AG20443 (cell line): ENCODE results near the gene SLC1A4.
"Not testable (repeated sequence)": the region's sequence is repeated elsewhere in the genome, so short reads cannot be mapped to it uniquely, and the experiment has no call there.

ENCODE experiments used
- DNase-seq: peaks from one replicate; pipeline ENCODE4 v3.0.0; 2012; ENCODE audit warnings: low spot score, mixed read lengths

SLC1A4 gene

DNA sequence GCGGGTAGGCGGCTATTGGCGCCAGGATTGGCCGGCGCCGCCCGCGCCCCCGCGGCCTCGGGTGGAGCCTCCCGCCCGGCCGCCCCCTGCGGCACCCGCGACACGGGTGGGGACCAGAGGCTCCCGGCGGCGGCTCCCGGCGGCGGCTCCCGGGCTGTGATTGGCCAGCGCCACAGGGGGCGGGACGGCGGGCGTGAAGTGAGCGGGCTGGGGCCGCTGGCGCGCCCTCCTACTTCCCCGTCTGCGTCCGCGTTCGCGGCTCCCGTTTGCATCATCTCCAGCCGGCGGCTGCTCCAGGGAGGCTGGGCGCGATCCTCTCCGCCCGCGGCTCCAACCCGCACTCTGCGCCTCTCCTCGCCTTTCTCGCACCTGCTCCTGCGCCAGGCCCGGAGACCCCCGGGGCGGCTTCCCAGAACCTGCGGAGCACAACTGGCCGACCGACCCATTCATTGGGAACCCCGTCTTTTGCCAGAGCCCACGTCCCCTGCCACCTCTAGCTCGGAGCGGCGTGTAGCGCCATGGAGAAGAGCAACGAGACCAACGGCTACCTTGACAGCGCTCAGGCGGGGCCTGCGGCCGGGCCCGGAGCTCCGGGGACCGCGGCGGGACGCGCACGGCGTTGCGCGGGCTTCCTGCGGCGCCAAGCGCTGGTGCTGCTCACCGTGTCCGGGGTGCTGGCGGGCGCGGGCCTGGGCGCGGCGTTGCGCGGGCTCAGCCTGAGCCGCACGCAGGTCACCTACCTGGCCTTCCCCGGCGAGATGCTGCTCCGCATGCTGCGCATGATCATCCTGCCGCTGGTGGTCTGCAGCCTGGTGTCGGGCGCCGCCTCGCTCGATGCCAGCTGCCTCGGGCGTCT is at the start of gene SLC1A4:
SLC1A4 (plus strand) TSS at position 274 of the 856 bp plus-strand sequence; CDS start at position 519, 245 bp downstream.
- DNase-seq, result peak; percentile 97

DNA sequence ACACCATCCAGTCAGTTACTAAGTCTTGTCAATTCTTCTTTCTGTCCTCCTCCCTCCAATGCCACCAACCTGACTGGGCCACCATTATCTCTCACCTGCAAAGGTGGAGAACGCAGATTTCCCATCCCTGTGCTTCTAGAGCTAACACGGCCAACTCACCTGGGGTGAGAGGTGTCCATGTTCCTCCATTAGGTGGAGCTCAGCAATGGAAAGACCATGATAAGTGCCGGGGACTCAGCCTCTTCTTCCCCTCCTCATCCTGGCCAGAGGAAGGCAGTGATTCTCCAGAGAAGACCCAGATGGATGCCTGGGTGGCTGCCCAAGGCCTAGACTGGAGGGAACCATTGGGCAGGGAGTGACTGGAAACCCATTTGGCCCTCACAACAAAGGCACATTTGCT is 48.1 kb upstream of the SLC1A4 start:
- no peak for DNase-seq

DNA sequence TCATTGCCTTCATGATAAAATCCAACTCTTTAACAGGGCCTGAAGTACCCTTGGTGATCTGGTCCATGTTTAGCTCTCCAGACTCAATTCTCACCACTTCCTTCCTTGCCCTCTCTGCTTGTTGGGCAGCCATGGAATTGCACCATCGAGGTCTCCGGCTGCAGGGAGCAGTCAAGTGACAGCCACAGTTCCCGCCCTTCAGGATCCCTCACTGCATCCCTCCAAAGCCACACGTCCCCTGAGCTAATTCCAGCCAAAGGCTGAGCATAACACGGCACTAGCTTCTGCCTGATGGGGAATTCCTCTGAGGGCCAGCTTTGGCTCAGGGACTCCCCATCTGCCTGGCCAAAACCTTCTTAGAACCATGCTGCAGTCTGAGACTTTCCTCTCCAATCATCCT is 47.4 kb upstream of the SLC1A4 start:
- no peak for DNase-seq

DNA sequence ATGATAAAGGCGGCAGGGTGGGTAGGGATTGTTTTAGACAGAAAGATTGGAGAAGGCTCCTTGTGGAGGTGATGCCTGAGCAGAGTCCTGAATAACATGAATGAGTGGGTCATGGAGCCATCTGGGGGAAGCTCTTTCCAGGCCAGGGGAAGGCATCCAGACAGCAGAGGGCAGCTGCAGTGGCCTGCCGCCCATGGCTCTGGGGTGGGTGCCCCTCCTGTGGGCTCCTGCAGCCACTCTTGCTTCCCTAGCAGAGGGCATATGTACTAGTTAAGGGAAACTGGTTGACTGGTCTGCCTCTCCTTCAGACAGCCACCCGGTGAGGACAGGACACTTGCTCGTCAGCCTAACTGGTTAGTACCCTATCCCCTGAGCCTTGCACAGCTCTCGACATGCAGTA is 46.5 kb upstream of the SLC1A4 start:
- no peak for DNase-seq

DNA sequence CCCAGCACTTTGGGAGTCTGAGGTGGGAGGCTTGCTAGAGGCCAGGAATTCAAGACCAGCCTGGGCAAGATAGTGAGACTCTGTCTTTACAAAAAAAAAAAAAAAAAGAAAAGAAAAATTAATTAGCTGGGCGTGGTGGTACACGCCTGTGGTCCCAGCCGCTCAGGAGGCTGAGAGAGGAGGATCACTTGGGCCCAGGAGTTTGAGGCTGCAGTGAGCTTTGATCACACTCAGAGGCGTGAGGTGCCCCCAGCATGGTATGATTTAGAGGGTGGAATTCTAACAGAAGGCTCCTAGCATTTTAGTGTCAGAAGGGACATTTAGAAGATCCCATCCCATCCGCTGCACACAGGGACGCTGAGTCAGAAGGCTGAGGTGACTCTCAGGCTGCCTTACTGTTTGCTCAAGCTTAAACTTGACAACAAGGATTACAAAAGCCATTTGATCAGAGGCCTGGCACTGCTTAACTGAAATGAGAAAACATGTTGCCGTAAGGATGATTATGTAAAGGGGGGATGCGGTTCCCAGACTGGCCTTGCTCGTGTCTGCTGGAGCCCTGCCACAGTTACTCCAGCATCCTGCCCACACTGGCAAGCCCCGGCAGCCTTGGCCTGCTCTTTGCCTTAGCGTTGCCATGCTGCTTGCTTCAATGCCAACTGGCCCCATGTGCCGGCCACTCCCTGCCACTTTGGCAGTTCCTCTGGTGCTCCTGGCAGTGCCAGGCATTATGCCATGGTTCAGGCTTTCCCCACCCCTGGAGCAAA is 45.6 kb upstream of the SLC1A4 start:
- DNase-seq, result peak; percentile 74

DNA sequence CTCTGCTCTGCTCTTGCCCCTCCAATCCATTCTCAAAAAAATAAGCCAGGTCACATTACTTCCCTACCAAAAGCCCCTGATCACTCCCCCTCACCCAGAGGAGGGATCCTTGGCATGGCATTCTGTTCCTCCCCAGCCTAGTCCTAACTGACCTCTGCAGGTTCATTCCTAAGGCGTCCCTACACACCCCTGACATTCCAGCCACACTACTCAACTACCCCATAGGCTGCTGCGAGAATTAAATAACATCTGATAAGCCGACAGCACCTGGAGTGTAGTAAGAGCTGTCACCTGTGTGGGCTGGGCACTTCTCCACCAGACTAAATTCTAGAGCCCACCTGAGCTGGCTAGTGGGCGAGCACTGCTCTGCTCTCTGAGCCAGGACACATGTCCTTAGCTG is 44.7 kb upstream of the SLC1A4 start:
- no peak for DNase-seq

DNA sequence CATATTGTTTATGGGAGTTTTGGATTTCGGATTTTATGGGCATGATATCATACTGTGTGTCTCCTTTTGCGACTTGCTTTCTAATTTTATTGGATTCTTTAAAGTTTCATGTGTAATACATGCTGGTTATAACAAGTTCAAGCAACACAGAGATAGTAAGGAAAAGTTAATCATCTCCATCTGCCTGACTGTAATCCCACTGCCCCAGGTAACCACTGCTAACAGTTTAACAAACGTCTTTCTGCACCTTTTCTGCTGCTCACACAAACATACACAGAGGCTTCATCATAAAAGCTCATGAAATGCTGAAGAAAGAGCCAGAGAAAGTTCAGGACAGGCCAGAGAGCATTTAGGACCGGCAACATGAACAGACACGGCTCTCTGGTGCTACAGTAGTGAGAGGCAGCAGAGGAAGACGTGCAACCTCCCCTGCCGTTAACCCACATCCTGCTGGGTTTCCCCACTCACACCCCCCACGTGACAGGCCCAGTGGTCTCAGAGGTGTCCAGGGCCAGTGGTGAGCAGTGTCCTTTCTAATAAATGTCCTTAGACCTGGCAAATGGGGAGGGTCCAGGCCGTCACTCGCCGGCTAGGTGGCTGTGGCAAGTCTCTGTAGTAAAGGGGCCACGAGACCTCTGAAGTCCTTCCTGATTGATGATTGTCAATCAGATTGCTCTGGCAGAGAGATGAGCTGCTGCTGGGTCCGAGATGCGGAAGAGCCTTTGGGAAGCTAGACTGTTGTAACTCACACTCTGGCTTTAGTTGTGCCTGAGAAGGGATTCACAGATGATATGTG is 43.0 kb upstream of the SLC1A4 start:
- DNase-seq, result peak; percentile 35

DNA sequence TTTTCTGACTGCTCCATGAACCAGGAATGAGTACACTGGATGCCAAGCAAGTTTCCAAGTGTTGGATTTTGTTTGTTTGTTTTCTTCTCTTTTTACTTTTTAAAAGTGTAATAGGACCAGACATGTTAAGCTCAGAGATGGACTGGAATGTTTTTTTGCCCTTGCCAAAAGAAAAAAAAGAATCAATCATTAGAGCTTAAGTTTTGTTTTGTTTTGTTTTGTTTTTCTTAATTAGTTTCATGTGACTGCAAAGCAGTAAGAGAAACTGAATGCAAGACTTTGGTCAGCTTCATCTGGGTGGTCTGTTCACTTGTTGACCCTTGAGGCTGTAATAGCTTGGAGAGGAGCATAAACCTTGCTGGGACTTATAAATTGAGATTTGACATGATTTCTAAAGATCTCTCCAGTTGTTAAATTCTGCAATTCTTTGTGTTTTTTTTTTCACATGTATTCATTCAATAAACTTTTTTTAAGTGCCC is 42.4 kb upstream of the SLC1A4 start:
- DNase-seq, result no peak

DNA sequence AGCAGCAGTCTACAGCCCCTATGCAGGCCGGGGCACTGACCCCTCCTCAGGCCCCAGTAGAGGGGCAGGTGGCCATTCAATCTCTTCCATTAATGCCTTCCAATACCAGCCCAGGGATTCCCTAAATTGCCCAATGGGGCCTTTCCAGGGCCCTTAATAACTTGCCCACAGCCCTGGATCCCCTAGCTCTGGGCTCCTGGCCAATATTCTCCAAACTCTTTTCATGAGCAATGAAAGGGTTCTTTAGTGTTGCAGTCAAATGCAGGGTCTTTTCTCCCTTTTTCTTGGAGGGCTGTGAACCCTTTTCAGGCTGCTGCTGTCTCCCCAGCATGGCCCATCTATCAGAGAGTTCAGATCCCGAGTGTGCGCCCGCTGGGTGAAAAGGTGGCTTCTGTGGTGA is 41.3 kb upstream of the SLC1A4 start:
- DNase-seq, result no peak

DNA sequence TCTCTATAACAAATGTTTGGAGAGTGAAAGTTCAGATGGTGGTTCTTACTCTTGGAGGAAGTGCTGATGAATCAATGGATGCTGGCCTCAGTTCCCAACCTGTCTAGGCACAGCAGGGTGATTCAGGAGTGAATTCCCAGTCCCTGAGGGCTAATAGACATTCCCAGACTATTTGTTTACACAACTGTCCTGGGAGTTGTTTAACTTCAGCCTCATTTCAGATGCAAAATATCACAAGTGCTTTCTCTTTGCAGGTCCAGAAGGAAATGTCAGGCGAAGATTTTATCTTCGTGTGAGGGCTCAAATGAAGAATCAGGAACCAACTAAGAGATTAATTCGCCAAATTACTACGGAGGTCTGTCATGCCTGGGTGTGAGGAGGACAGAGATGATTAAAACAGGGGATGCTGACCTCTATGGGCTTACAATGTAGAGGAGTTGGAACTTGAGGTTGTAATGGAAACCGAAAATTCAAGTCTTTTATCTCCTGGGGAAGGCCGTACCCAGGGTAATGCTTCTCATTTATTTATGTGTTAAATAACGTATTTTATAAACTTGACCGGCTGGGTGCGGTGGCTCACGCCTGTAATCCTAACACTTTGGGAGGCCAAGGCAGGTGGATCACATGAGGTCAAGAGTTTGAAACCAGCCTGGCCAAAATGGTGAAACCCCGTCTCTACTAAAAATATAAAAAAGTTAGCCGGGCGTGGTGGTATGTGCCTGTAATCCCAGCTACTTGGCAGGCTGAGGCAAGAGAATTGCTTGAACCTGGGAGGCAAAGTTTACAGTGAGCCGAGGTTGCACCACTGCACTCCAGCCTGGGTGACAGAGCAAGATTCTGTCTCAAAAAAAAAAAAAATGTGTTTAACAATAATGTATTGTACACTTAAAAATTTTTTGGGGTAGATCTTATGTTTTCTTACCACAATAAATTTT is 38.7 kb upstream of the SLC1A4 start:
- DNase-seq, result no peak

DNA sequence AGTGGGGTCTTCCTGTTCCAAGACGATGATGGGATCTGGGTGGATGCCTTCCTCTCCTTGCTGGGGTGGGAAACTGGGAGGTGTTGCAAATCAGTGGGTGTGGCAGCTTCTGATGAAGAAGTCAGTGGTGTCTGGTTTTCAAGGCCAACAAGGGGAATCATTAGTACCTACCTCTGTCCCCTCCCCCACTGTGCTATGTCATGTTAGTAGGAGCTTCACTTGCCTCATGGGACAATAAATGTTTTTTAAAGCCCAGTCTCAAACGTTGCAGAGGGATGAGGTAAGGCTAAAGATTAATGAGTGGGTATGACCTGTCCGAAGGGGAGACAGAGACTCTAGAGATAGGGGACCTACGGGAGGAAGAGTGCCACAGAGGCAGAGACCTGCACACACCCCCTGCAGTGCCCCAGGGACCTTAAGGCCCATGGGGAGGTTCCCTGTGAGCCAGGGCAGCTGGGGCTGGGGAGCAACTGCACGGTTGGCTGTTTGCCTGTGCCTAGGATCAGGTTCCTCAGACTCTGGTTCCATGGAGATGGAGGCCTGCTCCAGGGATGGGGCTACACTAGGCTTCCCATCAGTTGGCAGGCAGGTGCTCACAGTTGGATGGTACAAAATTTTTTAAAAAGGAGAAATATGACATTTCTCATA is 37.8 kb upstream of the SLC1A4 start:
- DNase-seq, result no peak

DNA sequence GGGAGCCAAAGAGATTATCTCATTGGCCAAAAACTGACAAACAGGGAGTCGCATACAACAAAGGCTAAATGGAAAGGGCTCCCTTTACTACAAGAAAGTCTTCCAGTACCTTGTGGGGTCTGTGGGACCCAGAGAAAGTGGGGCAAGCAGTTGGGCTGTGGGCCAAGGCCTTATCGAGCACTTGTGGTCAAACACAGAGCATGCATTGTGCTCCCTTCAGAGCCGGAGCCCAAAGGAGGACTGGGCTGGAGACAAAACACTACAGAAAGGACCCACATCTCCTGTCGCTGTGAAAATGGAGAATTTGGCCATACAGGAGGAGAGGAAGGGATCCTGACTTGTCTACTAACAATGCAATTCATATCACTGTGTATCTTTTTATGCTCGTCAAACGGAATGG is 37.1 kb upstream of the SLC1A4 start:
- no peak for DNase-seq

DNA sequence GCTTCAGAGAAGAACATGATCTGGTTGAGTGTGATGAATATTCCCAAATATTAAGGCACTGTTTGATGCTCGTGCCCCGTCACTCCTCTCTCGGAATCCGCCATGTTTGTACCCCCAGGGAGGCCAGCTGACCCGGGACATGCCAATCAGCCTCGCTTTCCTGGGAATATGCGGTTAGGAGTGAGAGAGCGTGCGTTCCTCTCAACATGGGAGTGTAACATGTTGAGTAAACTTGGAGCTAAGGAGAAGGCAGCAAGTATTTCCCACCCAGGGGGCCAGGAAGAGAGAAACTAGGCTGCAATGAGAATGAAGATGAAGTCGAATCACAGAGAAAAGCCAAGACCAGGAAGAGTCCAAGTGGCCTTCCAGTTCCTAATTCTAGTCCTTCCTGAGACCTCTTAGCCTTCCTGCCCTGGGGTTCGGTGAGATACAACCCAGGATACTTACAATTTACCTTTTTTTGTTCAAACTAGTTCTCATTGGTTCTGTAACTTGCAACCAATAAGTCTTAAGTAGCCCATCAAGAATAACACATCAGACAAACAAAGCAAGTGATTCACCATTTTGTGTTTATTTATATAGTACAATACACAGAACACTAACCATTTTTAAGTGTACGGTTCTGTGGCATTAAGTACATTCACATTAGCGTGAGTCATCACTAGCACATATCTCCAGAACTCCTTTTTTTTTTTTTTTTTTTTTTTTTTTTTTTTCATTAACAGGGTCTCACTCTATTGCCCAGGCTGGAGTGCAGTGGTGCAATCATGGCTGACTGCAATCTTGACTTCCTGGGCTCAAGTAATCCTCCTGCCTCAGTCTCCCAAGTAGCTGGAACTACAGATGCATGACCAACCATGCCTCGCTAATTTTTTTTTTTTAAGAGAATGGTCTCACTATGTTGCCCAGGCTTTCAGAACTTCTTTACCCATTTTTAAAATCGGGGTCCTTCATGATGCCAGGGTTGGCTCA is 36.4 kb upstream of the SLC1A4 start:
- DNase-seq, result no peak

DNA sequence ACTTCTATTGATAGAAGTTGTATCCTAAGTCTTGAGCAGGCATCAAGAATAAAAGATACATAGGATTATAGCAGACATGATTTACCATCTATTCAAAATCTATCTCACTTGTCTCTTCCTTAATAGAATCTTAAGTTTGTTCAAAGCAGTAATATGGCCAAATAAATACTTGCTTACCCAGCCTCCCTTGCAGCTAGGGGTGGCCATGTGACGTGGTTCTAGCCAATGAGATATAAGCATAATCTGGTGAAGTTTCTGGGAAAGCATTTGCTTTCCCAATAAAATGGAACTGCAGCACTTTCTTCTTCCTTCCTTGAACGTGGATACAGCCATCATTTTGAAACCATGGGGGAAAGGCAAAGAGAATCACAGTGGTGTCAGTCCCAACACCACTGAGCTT is 33.7 kb upstream of the SLC1A4 start:
- no peak for DNase-seq

DNA sequence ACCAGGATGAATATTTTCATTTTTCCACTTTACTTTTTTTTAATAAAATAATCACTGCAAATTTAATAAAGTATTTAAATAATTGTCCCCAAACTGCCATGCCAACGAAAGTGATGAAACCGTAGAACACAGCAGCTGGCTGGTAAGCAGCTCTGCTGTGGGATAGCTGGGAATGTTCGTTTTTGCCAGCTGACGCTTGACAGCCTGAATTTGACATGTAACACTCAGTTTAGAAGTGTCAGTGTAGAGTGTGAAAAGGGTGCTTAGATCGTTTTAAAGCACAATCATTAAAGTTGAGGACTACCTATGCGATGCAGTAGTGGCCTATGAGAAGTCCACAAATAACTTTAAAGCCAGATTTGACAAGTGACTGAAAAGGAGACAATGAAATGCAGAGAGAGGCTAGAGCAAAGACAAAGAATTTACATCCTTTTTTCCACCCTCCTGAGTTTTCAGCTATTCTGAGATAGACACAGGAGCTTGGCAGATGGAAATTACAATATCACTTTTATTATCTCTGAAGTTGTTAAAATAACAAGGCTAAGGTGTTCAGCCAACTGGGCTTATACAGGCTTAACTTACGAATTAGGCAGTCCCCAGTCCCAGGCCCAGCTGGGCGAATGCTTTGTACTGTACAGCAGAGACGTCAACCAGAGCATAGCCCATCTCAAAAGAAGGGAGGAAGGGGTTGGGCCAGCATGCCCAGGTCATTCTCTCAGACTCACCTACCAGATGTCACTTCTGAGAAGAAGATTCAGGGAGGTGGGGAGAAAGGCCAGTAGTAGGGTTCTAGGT is 31.9 kb upstream of the SLC1A4 start:
- DNase-seq, result no peak

DNA sequence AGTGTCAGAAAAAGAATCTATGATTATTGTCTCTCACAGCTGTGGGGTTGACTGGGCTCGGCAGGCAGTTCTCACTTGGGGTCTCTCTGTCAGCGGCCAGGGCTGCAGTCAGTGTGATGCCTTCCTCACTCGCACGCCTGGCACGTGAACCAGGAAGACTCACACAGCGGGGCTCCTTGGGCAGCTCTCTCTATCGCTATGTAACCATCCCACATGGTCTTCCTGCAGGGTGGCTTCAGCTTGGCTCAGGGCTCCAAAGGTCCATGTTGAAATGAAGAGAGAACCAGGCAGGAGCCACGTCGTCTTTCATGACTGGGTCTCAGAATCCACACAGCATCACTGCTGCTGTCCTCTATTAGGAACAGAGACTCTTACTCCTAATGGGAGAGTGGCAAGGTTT is 30.6 kb upstream of the SLC1A4 start:
- DNase-seq, result no peak

DNA sequence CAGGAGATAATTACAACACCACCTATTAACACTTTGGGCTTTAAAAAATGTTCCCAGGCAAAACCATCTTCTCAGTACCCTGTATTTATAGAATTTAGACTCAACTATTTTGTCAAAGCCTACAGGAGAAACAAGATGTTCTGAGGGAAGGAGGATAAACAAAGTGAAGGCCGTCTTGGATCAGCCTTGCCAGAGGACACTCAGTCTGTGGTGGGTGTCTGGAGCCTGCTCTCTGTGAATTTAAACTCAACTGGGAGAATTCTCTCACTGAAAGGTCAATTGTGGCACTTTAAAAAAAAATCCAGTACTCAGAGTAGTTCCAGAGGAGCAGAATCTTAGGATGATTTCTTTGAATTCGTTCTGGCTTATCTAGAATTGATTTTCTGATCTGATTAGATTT is 28.4 kb upstream of the SLC1A4 start:
- no peak for DNase-seq

DNA sequence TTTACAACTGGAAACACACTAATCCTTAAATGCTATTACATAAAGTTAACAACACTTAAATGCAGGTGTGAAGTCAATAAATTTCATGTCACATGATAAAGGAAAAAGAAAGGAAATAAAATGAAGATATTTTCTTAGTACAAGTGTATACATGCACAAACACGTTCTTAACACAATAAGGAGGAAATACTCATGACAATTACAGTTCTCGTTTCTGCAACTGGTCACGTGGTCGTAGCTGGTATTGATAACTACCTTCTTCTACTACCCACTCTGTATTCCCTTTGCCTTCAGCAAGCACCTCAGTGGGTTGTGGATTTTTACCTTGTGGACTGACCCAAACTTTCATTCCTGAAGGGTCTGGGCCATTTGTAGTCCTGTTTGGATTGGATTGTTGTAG is 26.1 kb upstream of the SLC1A4 start:
- not testable (repeated sequence) for DNase-seq

DNA sequence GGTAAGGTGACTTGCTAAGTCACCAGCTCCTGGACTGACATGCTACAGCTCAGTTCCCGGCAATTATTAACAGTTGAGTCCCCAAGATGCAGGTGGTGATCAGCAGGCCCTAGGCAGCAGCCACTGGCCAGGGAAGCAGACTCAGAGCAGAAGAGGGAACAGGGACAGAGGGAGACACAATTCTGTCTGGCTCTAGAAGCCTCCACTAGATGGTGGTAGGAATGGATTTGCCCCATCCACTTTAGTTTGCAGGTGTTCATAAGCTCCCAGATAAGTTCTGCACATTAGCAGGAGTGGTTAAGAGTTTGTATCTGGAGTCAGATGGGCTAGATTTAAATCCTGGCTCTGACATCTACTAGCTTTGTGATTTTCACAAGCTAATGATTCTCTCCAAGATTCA is 25.5 kb upstream of the SLC1A4 start:
- no peak for DNase-seq
